GM18907 (cell line): ENCODE results near the gene OSBPL8.

ENCODE experiments used
- ATAC-seq: cut with Tn5 transposase; IDR thresholded peaks from one replicate; pipeline ENCODE4 v1.9.1; 2021; ENCODE audit warnings: mild to moderate bottlenecking, moderate library complexity; ENCODE audit not compliant: unreplicated experiment

OSBPL8 gene

DNA sequence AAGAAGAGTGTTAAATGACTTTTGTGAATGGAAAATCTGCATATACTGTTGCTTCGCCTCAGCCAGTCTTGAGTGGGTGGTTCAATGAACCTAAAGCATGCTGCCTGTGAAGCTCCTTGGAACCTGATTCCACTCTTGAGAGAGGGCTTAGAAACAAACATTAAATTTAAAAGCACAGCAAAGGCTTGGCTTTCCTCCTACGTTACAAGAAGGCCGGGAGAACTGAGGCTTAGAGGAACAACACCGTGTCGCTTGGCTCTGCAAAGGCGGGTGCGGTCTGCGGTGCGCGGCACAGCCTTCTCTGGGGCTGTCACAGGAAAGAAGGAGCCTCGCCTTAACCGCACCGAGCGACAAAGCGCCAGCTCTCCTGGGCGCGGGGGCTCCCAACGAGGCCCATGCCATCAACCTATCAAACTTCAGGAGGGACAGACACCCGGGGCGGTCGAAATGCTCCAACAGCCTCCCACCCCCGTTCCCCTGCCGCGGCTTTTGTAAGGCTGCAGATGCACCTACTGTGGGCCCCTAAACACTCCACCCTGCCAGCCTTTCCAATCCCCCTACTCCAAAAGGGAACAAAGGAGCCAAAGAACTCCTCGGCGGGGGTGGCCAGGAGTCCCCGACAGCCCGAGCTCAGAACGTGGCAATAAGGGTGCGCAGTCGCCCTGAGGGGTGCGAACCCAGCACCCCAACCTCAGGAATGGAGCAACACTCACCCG, 729 bp downstream of the OSBPL8 start:
- peak; percentile 64 for ATAC-seq

DNA sequence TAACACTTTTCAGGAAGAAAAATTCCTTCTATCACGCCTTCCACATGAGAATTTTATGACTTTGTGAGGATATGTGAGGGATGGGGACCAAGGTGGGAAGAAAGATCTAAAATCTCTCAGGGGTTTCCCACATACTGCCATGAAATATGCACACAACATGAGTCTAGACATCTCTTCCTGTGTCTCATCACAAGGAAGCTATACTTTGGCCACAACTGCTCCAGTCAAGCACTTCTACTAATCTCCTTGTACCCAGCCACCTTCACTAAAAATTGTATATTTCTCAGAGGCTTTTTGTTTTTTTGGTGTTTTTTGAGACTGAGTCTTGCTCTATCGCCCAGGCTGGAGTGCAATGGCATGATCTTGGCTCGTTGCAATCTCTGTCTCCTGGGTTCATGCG, 3.2 kb downstream of the OSBPL8 start:
- no peak for ATAC-seq

DNA sequence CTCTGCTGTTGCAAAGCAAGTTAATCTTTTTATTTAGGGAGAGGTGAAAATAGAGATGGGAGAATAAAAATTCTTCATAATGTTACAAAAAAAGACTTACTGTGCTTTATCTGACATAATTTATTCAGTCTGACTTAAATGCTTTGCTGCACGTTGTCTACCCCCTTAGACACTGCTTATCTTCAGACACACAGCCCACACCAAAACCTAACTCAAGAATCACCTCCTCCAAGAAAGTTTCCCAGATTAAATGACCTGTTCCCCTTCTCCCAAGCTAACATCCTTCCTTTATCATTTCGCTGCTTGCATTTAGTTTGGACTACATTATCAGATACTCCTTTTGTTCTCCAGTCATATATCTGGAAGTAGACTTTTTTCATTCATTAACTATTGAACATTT, 3.8 kb downstream of the OSBPL8 start:
- ATAC-seq, result no peak

DNA sequence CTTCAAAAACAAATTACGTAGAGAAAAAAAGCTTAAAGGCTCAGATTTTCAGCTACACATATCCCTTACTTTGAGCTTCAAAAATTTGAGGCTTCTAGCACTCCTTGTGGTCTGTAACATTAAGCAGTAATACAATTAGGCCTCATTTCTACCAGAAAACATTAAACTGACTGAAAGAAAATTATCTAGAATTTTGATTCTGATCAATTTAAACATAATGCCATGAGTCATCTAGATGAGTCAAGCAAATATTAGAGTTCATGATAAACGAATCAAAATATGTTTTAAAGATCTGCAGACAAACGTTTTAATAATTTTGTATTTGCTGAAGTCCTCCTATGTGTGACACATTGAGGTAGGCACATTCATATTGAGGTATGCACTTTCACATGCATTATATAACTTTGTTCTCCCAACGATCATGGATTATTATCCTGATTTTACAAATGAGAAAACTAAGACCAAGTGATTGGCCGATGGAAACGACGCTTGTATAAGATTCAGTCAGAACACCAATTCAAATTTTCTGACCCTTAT, 4.3 kb downstream of the OSBPL8 start:
- no peak for ATAC-seq

DNA sequence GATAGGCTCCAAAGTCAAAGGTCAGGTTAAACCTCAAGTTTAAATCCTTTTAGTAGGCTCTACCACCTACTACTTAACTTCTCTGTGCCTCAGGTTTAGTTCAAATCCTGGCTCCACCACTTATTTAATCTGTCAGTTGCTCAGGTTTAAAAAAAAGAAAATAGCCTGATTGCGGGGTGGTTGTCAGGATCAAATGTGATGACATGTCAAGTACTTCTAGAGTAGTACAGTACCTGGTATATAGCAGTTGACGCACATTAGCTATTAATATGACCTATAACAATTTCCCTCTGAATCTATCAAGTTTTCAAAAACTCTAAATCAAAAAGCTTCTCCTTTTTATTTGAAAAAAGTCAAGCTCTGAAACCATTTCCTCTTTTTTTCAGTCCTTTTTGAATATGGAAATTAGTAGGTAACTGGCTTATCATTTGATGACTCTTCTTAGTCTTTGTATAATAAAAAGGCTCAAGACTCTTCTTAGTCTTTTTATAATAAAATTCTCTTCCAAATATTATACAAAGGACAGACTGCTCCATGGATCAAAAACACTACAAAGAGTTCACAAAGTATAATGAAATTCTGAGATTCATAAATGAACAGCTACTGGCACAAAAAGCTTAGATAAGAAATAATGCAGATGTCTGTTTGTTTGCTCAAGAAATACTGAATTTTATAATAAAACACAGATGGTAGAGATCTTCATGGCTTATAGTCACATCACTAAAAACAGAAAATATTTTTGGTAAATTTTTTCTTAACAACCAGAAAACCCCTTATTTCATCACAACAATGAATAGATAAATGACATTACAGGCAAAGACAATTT, 5.0 kb downstream of the OSBPL8 start:
- ATAC-seq, result no peak

DNA sequence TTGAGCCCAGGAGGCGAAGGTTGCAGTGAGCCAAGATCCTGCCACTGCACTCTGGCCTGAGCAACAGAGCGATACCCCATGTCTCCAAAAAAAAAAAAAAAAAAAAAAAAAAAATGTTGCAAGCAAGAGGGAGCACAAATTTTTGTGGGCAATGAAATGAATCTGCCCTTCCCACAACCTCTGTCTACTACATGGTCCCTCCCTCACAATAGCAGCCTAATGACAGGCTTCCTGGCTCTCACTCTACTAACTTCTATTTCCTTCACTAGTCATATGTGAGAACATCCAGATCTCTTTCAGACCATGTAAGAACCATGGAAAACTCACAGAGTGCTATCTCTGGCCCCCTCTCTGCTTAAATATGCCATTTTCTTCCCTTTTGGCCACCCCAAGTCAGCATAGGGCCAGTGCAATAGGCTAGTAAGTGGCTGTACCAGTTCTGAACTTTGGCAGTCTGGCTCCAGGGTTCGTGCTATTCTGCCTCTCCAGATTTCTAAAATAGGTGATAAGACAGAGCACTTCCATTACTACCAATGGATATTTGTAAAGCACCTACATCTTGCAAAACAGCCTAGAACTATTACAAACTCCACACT, 7.1 kb downstream of the OSBPL8 start:
- no peak for ATAC-seq

DNA sequence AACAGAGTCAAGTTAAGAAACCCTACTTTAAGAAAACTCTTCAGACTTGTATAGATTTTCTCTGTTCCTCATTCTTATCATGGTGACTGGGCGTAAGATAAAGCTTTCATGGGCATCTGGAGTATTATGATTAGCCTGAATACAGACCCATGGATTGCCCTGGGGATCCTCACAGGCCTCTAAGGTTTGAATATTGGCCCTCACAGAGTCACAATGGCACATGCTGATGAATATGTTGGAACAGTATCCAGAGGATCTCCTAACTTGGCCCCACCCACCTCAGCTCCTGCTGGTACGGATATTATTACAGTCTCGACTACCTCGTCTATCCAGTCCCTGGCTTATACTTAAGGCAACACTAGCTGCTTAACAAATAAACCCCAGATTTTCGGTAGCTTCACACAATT, 8.1 kb downstream of the OSBPL8 start:
- no peak for ATAC-seq

DNA sequence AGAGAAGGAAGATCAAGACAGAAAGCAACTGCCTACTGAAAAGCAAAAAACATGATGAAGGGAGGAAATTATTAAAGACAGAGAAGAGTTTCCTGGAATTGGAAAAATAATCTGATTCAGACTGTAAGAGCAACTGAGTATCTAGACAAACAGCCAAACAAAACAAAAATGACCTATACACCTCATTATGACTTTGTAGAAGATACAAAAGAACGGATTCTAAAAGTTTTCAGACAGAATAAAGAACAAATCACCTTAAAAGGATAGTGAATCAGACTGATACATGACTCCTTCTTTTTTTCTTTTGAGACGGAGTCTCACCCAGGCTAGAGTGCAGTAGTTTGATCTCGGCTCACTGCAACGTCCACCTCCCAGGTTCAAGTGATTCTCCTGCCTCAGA, 10.4 kb downstream of the OSBPL8 start:
- ATAC-seq, result no peak

DNA sequence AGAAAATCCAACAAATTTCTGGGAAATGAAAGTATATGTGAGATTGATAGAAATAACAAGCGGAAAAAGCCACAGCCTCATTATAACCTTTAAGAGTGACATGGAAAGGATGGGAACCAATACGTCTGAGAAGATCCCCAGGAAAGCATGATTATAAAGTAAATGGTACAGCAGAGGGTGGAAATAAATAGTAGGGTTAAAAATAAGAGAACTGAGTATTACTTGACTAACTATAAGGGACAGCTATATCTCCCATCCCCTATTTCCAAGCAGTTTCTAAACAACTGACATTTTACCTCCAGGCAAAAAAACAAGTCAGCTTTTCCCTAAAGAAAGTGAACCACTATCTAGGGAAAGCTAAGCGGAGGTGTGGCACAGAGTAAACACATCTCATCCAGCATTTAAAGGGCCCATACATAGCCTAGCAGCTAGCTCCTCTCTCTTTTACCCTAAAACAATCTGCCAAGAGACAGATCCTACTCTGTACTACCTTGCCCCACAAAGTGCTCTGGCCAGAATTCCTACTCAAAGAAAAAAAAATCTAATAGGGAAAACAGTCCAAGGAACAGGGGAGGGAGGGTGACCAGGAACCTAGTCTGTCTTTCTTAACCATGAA, 11.2 kb downstream of the OSBPL8 start:
- no peak for ATAC-seq

DNA sequence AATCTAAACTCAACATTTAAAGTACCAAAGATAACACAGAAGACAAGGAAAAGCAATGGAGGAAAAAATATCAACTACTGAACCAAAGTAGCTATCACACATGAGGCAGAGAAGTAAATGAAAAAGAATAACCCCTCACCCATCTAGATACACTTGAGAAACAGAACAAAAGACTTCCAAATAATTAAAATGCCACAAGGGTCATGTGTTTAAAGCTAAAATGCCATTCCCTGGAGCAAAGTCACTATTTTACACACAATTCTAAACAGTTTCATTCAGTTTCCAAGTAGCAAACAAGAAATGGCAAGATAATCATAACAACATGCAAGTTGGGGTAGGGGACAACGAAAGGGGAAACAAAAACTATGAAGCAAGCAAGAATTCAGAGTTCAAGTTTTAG, 12.0 kb downstream of the OSBPL8 start:
- no peak for ATAC-seq

DNA sequence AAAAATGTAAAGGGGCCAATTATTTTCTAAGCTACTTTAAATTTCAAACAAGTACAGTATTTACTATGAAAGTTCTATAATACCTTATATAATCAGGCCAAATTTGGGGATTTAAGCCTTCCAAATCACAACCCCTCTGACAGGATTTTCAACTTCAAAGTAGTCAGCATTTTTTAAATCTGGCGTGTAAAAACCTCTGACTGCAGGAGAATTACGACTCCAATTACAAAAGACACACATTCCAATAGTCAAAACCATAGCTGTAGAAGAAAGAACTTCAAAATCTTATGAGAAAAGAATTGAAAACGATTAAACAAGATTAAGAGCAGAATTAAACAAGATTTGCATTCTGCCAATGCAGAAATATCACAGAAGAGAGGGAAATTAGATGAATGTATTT, 12.7 kb downstream of the OSBPL8 start:
- ATAC-seq, result no peak

DNA sequence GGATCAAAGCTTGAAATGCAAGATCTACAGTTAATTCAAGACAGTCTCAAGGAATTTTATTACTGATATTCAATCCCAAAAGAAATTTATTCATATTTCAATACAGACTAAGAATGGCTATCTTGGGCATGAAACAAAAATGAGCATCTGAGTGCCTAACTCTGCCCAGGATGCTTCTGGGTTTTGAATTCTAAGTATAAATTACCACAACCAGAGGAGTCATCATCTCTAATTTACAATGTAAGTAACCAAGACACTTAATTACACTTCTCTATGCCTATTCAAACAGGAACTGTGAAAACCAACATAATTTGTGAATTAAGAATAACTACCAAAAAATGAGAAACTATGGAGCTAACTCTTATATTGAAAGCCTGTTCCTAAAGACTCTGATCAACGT, 14.1 kb downstream of the OSBPL8 start:
- no peak for ATAC-seq

DNA sequence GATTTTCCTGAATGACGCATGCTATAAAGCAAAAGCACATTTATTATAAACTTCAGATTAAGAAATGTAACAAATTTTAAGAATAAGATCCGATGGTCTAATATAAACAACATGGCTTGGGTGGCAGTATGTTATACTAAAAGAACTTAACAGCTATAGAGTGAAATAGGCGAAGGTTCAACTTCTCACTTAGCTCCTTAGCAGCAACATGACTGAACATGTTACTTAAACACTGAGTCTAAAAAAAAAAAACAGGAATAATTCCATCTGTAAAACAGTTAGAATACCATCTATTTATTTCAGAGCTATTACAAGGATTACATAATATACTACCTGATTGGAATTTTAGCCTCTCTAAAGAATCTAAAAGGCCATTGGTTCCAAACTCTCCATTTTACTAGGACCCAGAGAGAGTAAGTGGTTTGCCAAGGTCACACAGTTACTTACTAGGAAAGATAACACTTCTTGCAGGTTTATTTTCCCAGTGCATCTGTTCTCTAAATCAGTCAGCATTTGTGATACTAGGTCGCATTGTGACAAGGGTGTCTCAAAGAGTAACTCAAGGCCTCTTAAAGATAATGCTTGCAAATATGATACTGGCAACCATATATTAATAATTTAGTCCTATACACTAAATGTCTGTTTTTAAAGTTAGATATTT, 14.8 kb downstream of the OSBPL8 start:
- ATAC-seq, result no peak

DNA sequence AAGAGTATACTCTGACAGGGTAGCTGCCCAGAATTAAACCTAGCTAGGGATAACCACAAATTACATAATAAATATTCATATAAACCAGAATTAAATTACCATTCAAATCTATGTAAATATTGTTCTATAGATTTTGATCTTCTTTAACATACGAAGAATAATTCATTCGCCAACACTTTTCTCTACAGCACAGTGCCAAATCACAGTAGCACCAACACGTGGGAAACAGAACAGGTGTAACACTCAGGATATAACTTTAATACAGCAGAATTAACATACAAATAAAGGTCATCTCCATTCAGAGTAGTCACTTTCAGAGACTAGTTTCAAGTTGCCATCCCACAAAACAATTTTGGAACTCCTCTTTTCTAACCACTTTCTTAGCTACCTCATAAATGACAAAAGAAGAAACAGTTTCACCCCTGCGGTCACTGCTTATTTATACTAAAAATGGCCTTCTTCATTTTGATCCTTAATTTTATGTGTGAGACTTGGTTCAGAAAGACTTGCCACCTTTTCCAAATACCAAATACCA, 15.7 kb downstream of the OSBPL8 start:
- ATAC-seq, result no peak

DNA sequence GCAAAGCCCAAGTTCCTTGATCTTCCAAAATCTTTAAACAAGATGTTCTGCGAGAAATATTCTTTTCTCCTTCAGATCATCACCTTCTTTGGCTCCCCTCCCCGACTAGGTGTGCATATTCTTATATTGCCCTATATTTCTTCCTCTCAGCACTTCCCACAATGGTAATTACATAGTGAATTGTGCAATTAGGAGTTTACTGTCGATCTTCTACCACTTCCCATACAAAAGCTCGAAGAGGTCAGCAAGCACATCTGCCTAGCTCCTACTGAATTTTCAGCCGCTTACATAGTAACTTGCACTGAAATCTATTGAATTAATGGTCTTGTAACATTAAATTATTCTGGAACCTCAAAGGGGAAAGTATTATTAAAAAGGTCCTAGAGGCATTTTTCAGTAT, 16.7 kb downstream of the OSBPL8 start:
- ATAC-seq, result no peak

DNA sequence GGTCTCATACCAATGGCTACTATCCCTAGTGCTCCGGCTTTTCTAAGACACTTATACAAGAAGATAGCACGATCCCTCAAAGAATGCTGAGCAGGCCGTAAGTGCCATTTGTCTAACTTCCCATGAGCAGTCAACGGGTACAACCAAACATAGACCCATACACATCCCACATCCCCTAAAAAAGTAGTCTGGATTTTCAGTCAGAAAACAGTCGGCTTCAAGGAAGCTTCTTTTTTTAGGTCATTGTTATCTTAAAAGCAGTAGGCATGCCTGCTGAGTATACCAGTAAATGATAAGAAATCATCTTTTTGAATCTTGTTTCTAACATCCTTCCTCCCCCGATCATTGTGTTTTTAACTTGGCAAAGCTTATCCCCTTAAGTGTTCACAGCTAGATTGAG, 19.8 kb downstream of the OSBPL8 start:
- ATAC-seq, result no peak

DNA sequence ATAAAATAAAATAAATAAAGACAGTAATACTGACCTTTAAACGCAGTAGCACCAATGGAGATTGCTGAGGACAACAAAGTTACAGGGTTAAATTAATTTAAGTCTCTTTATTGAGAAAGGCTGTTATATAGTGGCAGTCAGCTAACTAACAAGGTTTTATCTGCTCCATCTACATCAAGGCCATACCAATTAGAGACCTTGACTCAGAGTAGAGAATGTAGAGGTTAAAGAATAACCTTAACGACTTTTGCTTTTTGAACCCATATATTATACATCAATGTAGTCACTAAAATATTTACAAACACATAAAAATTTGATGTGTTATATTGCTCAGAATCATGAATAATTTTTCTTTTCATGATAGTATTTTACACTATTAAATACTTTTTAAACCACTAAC, 21.6 kb downstream of the OSBPL8 start:
- ATAC-seq, result no peak

DNA sequence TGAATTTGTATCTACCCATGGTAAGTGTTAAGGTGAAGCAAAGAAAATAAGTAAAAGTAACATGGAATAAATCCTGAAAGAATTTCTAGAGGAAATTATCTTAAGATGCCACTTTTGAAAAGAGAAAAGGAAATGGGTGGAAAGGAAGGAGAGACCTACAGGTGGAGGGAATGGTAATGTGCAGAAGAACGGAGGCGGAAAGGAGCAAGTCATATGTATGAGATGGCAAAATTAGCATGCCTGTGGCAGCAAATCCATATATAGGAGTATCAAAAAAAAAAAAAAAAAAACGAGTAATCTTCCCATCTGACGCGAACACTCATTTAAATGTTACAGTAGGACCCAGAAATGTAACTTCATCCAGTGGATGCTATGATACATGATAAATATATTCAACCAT, 23.0 kb downstream of the OSBPL8 start:
- ATAC-seq, result no peak

DNA sequence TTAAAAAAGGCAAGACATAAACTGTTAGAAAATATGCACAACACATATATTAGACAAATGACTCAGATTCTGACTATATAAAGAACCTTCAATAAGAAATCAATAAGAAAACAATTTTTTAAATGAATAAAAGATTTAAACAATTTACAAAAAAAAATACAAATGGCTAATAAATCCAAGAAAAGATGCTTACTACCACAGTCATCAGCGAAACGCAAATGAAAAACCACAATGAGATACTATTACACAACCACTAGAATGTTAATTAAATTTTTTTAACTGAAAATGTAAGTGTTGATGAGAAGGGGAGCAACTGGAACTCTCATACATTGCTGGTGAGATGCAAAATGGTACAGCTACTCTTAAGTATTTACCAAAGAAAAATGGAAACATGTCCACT, 24.4 kb downstream of the OSBPL8 start:
- no peak for ATAC-seq

DNA sequence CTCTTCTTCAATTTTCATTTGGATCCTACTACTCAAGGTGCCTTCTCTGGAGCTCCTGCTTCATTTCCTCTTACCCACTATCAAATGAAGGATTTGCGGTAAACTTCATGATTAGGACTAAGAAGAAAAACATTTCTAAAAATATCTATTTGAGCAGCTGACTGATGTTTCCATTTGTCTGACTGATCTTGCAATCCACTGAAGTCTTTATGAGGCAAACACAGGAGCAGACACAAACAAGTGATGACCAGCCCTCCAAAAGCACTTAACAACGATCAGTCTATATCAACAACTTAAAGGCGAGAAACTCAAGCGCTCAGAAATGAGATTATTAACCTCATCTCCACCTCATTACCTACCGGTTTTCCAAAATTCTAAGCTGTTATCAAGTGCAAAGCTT, 26.2 kb downstream of the OSBPL8 start:
- ATAC-seq, result no peak

DNA sequence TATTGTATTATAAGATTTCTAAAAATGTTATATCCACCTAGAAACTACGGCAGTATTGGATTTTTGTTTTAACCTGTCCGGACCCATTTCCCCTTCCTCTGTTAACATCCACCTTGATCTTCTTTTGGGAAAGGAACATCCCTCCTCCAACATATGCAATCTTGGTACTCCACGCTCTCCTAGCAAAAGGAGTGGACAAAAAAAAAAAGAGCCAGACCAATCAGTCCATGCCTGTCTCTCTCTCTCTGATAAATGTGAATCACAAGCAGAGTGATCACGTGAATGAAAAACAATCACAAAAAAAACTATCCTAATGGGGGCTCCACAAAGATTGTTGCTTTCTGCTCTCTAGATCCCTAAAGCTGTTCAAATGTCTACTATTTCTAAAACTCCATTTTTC, 27.1 kb downstream of the OSBPL8 start:
- no peak for ATAC-seq
